H1 (cell line): Measurements from ENCODE around the gene TOMM5. TPM values are rescaled to one million over a fixed set of nuclear protein-coding genes. Genes with fewer than 3 reads are reported as not detected.

Experiments
- CHD1 ChIP-seq: IDR thresholded peaks from 2 replicates; pipeline ENCODE4 v1.6.1; 2012; ENCODE audit warnings: low read depth, low read length, improper control_type of control experiment
- CHD2 ChIP-seq: IDR thresholded peaks from 2 replicates; pipeline ENCODE4 v1.6.1; 2012; ENCODE audit warnings: low read length, improper control_type of control experiment
- GABPA ChIP-seq: IDR thresholded peaks from 2 replicates; pipeline ENCODE4 v1.6.1; 2011; ENCODE audit warnings: mild to moderate bottlenecking, low read length, moderate library complexity, borderline replicate concordance; ENCODE audit not compliant: insufficient read depth
- POU5F1 ChIP-seq: IDR thresholded peaks from 2 replicates; pipeline ENCODE4 v1.6.1; 2011; ENCODE audit warnings: low read depth, mild to moderate bottlenecking, low read length, moderate library complexity
- SIX5 ChIP-seq: IDR thresholded peaks from 2 replicates; pipeline ENCODE4 v1.6.1; 2011; ENCODE audit warnings: mild to moderate bottlenecking, low read depth, low read length
- TBP ChIP-seq: IDR thresholded peaks from 2 replicates; pipeline ENCODE4 v1.6.1; 2011; ENCODE audit warnings: low read depth, low read length, improper control_type of control experiment
- polyA plus RNA-seq, 7 experiments: library from polyadenylated mRNA; depleted of rRNA in 3 of 7; stranded (reverse) in 5 of 7; unstranded in 2 of 7; fragments of >200 nt in 5 of 7; fragments of 200-250 nt in 2 of 7; gene quantifications; 1 replicate in 5 of 7; 2 replicates in 1 of 7; 4 replicates in 1 of 7; pipeline versions ENCODE4 v1.2.1 to v1.2.3, GENCODE V29; 2011 to 2013; ENCODE audit warnings: missing spikeins in 2 of 7, mixed read lengths in 2 of 7
- total RNA-seq: library from RNA; stranded (reverse); fragmentation: NEBNext Ultra II Directional; extraction: Animal tissue kit (Norgen Biotek cat#: 25700); gene quantifications from 2 replicates; pipeline ENCODE4 v1.2.1, GENCODE V29; 2021
- TF ChIP-seq, protein P1 (sequence below): IDR thresholded peaks from 2 replicates; pipeline ENCODE4 v1.6.1; 2012; ENCODE audit warnings: inconsistent platforms
- TF ChIP-seq, protein P2 (sequence below): IDR thresholded peaks from 2 replicates; pipeline ENCODE4 v1.6.1; 2012; ENCODE audit warnings: inconsistent platforms
- TF ChIP-seq, protein P3 (sequence below): fragments of 300-600 bp; sonication (generic); IDR thresholded peaks from 2 replicates; pipeline ENCODE4 v1.7.1; 2012; ENCODE audit warnings: low read length, moderate library complexity, mild to moderate bottlenecking, inconsistent platforms; ENCODE audit not compliant: insufficient replicate concordance

The TOMM5 gene
- total and polyA plus RNA-seq, 2 of the 8 experiments (the other 6 are each of a cell fraction or from before 2014, with no cell fraction given): 171 to 174 TPM

GRCh38 chr9:37592108-37592951, at the start of gene TOMM5 (continued):
- TF ChIP-seq POU5F1 (no peak), SIX5 (no peak), GABPA (peak; percentile 93), CHD1 (no peak), TBP (peak; percentile 72), CHD2 (peak; percentile 44; the same call in 1 of the 2 replicates)
- TF ChIP-seq, protein P1, sequence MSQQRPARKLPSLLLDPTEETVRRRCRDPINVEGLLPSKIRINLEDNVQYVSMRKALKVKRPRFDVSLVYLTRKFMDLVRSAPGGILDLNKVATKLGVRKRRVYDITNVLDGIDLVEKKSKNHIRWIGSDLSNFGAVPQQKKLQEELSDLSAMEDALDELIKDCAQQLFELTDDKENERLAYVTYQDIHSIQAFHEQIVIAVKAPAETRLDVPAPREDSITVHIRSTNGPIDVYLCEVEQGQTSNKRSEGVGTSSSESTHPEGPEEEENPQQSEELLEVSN: peak; percentile 100
- TF ChIP-seq, protein P2, sequence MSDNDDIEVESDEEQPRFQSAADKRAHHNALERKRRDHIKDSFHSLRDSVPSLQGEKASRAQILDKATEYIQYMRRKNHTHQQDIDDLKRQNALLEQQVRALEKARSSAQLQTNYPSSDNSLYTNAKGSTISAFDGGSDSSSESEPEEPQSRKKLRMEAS: peak; percentile 97
- TF ChIP-seq, protein P3, sequence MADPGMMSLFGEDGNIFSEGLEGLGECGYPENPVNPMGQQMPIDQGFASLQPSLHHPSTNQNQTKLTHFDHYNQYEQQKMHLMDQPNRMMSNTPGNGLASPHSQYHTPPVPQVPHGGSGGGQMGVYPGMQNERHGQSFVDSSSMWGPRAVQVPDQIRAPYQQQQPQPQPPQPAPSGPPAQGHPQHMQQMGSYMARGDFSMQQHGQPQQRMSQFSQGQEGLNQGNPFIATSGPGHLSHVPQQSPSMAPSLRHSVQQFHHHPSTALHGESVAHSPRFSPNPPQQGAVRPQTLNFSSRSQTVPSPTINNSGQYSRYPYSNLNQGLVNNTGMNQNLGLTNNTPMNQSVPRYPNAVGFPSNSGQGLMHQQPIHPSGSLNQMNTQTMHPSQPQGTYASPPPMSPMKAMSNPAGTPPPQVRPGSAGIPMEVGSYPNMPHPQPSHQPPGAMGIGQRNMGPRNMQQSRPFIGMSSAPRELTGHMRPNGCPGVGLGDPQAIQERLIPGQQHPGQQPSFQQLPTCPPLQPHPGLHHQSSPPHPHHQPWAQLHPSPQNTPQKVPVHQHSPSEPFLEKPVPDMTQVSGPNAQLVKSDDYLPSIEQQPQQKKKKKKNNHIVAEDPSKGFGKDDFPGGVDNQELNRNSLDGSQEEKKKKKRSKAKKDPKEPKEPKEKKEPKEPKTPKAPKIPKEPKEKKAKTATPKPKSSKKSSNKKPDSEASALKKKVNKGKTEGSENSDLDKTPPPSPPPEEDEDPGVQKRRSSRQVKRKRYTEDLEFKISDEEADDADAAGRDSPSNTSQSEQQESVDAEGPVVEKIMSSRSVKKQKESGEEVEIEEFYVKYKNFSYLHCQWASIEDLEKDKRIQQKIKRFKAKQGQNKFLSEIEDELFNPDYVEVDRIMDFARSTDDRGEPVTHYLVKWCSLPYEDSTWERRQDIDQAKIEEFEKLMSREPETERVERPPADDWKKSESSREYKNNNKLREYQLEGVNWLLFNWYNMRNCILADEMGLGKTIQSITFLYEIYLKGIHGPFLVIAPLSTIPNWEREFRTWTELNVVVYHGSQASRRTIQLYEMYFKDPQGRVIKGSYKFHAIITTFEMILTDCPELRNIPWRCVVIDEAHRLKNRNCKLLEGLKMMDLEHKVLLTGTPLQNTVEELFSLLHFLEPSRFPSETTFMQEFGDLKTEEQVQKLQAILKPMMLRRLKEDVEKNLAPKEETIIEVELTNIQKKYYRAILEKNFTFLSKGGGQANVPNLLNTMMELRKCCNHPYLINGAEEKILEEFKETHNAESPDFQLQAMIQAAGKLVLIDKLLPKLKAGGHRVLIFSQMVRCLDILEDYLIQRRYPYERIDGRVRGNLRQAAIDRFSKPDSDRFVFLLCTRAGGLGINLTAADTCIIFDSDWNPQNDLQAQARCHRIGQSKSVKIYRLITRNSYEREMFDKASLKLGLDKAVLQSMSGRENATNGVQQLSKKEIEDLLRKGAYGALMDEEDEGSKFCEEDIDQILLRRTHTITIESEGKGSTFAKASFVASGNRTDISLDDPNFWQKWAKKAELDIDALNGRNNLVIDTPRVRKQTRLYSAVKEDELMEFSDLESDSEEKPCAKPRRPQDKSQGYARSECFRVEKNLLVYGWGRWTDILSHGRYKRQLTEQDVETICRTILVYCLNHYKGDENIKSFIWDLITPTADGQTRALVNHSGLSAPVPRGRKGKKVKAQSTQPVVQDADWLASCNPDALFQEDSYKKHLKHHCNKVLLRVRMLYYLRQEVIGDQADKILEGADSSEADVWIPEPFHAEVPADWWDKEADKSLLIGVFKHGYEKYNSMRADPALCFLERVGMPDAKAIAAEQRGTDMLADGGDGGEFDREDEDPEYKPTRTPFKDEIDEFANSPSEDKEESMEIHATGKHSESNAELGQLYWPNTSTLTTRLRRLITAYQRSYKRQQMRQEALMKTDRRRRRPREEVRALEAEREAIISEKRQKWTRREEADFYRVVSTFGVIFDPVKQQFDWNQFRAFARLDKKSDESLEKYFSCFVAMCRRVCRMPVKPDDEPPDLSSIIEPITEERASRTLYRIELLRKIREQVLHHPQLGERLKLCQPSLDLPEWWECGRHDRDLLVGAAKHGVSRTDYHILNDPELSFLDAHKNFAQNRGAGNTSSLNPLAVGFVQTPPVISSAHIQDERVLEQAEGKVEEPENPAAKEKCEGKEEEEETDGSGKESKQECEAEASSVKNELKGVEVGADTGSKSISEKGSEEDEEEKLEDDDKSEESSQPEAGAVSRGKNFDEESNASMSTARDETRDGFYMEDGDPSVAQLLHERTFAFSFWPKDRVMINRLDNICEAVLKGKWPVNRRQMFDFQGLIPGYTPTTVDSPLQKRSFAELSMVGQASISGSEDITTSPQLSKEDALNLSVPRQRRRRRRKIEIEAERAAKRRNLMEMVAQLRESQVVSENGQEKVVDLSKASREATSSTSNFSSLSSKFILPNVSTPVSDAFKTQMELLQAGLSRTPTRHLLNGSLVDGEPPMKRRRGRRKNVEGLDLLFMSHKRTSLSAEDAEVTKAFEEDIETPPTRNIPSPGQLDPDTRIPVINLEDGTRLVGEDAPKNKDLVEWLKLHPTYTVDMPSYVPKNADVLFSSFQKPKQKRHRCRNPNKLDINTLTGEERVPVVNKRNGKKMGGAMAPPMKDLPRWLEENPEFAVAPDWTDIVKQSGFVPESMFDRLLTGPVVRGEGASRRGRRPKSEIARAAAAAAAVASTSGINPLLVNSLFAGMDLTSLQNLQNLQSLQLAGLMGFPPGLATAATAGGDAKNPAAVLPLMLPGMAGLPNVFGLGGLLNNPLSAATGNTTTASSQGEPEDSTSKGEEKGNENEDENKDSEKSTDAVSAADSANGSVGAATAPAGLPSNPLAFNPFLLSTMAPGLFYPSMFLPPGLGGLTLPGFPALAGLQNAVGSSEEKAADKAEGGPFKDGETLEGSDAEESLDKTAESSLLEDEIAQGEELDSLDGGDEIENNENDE: no peak
